GM21529 (cell line): ENCODE results near the gene AKT1.

Experiments used
- ATAC-seq: cut with Tn5 transposase; IDR thresholded peaks from one replicate; pipeline ENCODE4 v1.9.1; 2021; ENCODE audit not compliant: unreplicated experiment

The AKT1 gene

GRCh38 chr14:104725772-104726548 is 69.6 kb downstream of the AKT1 start:
- ATAC-seq: no peak

- no peak for ATAC-seq
Measured at GRCh38 chr14:104724981-104725771, 70.4 kb downstream of the AKT1 start.

- ATAC-seq: no peak
Measured at GRCh38 chr14:104724407-104724980, 71.1 kb downstream of the AKT1 start.

- peak; percentile 64 for ATAC-seq
Measured at GRCh38 chr14:104723651-104724406, 71.7 kb downstream of the AKT1 start, which contains the start of gene ADSS1. ADSS1 (plus strand) TSS chr14:104724229; CDS start chr14:104724271, 42 bp downstream.

- no peak for ATAC-seq
Measured at GRCh38 chr14:104722938-104723650, 72.5 kb downstream of the AKT1 start.

- ATAC-seq: no peak
Measured at GRCh38 chr14:104721505-104722431, 73.8 kb downstream of the AKT1 start.
